OCI-LY3 (cell line): Measurements from ENCODE around the gene PPP1R9A.

Experiments
- EZH2phosphoT487 ChIP-seq: fragments of 200-600 bp; shearing (Covaris generic); IDR thresholded peaks from 2 replicates; pipeline ENCODE4 v1.6.1; 2018; ENCODE audit warnings: antibody characterized with exemption, mixed run types, low read depth
- TF ChIP-seq, protein P1 (sequence below): fragments of 200-600, 300-600 bp; sonication (generic); IDR thresholded peaks from 2 replicates; pipeline ENCODE4 v1.5.1; 2014; ENCODE audit warnings: antibody characterized with exemption, low read length, low read depth

GRCh38 chr7:95110707-95111106 lies 203.3 kb downstream of the PPP1R9A start:
- TF ChIP-seq, protein P1, sequence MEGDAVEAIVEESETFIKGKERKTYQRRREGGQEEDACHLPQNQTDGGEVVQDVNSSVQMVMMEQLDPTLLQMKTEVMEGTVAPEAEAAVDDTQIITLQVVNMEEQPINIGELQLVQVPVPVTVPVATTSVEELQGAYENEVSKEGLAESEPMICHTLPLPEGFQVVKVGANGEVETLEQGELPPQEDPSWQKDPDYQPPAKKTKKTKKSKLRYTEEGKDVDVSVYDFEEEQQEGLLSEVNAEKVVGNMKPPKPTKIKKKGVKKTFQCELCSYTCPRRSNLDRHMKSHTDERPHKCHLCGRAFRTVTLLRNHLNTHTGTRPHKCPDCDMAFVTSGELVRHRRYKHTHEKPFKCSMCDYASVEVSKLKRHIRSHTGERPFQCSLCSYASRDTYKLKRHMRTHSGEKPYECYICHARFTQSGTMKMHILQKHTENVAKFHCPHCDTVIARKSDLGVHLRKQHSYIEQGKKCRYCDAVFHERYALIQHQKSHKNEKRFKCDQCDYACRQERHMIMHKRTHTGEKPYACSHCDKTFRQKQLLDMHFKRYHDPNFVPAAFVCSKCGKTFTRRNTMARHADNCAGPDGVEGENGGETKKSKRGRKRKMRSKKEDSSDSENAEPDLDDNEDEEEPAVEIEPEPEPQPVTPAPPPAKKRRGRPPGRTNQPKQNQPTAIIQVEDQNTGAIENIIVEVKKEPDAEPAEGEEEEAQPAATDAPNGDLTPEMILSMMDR, result no peak
- no peak for TF ChIP-seq EZH2phosphoT487
